HG02798 (cell line): ENCODE measurements around the gene DHFR.

Experiments
- ATAC-seq: cut with Tn5 transposase; IDR thresholded peaks from one replicate; pipeline ENCODE4 v1.9.1; 2021; ENCODE audit warnings: mild to moderate bottlenecking; ENCODE audit not compliant: unreplicated experiment, poor library complexity

Gene DHFR

GRCh38 chr5:80656425-80656824, 1.6 kb upstream of the DHFR start:
- no peak for ATAC-seq

GRCh38 chr5:80655231-80655774, 520 bp upstream of the DHFR start:
- no peak for ATAC-seq

GRCh38 chr5:80654054-80654390, 761 bp downstream of the DHFR start:
- ATAC-seq = no peak

- no peak for ATAC-seq
Observed at GRCh38 chr5:80653502-80653901, 1.3 kb downstream of the DHFR start.

GRCh38 chr5:80646926-80647325, 7.9 kb downstream of the DHFR start:
- ATAC-seq = no peak

GRCh38 chr5:80644900-80645299, 9.9 kb downstream of the DHFR start:
- ATAC-seq = no peak

- ATAC-seq = no peak
Observed at GRCh38 chr5:80641353-80641752, 13.4 kb downstream of the DHFR start.

GRCh38 chr5:80634193-80634592, 20.6 kb downstream of the DHFR start:
- ATAC-seq = no peak

GRCh38 chr5:80632700-80633099, 22.1 kb downstream of the DHFR start:
- ATAC-seq = no peak

- ATAC-seq = no peak
Observed at GRCh38 chr5:80631278-80632259, 23.2 kb downstream of the DHFR start.

GRCh38 chr5:80629281-80629680, 25.5 kb downstream of the DHFR start:
- no peak for ATAC-seq

GRCh38 chr5:80625230-80625629, 29.6 kb downstream of the DHFR start:
- ATAC-seq = no peak

- no peak for ATAC-seq
Observed at GRCh38 chr5:80623999-80624398, 30.8 kb downstream of the DHFR start.

- no peak for ATAC-seq
Observed at GRCh38 chr5:80622756-80623155, 32.0 kb downstream of the DHFR start.

- ATAC-seq = no peak
Observed at GRCh38 chr5:80620211-80620610, 34.6 kb downstream of the DHFR start.

GRCh38 chr5:80619086-80619485, 35.7 kb downstream of the DHFR start:
- ATAC-seq = no peak

GRCh38 chr5:80618438-80618837, 36.3 kb downstream of the DHFR start:
- ATAC-seq = no peak

GRCh38 chr5:80615266-80615914, 39.4 kb downstream of the DHFR start:
- no peak for ATAC-seq

- no peak for ATAC-seq
Observed at GRCh38 chr5:80609692-80610091, 45.1 kb downstream of the DHFR start.

- no peak for ATAC-seq
Observed at GRCh38 chr5:80608731-80609130, 46.1 kb downstream of the DHFR start.

- ATAC-seq = no peak
Observed at GRCh38 chr5:80607832-80608231, 47.0 kb downstream of the DHFR start.
